ENCODE results near the gene NCKAP5. TPM values are rescaled to one million over a fixed set of nuclear protein-coding genes. Genes with fewer than 3 reads are reported as not detected.

NCKAP5 gene
- total and polyA plus RNA-seq, 11 donors = 0.51 to 10.5 (median 5.2) TPM

DNA sequence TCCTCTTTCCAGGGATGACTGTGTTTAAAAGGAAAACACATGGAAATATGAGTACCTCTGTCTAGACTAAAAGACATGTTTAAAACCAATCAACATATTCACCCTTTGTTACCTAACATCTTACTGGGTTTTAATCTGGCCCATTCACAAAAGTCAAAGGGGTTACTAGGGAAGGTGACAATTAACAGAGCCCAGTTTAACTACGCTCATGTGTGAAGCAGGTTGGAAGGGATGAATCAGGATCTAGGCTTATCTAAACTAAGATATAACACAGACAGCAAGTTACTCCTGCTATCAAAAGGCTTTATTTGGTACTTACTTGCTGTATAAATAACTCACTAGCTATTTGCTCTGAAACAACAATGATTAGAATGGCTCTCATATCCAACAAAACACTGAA, 337.0 kb downstream of the NCKAP5 start:
- no peak for TF ChIP-seq POLR2A (IDR thresholded peaks at IDR 0.05)
- TF ChIP-seq, protein P1, sequence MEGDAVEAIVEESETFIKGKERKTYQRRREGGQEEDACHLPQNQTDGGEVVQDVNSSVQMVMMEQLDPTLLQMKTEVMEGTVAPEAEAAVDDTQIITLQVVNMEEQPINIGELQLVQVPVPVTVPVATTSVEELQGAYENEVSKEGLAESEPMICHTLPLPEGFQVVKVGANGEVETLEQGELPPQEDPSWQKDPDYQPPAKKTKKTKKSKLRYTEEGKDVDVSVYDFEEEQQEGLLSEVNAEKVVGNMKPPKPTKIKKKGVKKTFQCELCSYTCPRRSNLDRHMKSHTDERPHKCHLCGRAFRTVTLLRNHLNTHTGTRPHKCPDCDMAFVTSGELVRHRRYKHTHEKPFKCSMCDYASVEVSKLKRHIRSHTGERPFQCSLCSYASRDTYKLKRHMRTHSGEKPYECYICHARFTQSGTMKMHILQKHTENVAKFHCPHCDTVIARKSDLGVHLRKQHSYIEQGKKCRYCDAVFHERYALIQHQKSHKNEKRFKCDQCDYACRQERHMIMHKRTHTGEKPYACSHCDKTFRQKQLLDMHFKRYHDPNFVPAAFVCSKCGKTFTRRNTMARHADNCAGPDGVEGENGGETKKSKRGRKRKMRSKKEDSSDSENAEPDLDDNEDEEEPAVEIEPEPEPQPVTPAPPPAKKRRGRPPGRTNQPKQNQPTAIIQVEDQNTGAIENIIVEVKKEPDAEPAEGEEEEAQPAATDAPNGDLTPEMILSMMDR (IDR thresholded peaks at IDR 0.05) = no peak
- intact Hi-C loops (cut with DNase I) = no loop called here
- WGBS, 4 donors = 35 to 59% (median 55%) methylated on average over 1 of the region's 1 CpG
- H3K36me3 ChIP-seq = no peaks in the 10 kb centered on the region
- DNase-seq (no peak), ATAC-seq (peak in 2 of 4 donors; percentile 29 to 65)
- H3K4me3 ChIP-seq = no peak overlapping the region
- no peaks in the 10 kb centered on the region for H3K27me3 ChIP-seq
- peaks cover 0 to 3% (median 0%) of the 10 kb centered on the region in 12 donors for H3K9me3 ChIP-seq
- H3K4me1 ChIP-seq = peaks cover 0 to 18% (median 0%) of the 10 kb centered on the region in 12 donors
- no peak overlapping the region for H3K27ac ChIP-seq

DNA sequence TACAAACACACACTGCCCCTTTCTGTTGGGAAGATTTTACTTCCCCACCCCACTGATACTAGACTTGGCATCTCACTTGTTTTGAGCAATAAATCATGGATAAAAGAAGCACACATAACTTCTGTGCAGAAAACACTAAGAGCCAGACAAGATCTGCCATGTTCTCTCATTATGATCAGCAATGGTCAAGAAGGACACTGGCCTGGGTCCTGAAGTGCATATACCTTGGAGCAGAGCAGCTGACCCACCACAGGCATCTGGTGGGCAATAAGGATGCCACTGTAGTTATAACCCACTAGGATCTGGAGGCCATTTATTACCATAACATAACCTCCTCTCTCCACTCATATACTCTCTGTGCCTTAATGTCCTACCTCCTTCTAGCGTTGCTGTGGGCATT, 338.3 kb downstream of the NCKAP5 start:
- DNase-seq = no peak
- H3K9me3 ChIP-seq = peaks cover 0 to 3% (median 0%) of the 10 kb centered on the region in 12 donors
- H3K27me3 ChIP-seq = no peaks in the 10 kb centered on the region
- intact Hi-C loops (cut with DNase I) = no loop called here
- no peak overlapping the region for H3K27ac ChIP-seq
- WGBS, 4 donors = 40 to 48% (median 44%) methylated on average over 1 of the region's 1 CpG
- no peak overlapping the region for H3K4me3 ChIP-seq
- no peaks in the 10 kb centered on the region for H3K36me3 ChIP-seq
- TF ChIP-seq, protein P1 (IDR thresholded peaks at IDR 0.05) = no peak
- TF ChIP-seq POLR2A (IDR thresholded peaks at IDR 0.05) = no peak
- ATAC-seq = no peak
- H3K4me1 ChIP-seq = peaks cover 0 to 18% (median 0%) of the 10 kb centered on the region in 12 donors

DNA sequence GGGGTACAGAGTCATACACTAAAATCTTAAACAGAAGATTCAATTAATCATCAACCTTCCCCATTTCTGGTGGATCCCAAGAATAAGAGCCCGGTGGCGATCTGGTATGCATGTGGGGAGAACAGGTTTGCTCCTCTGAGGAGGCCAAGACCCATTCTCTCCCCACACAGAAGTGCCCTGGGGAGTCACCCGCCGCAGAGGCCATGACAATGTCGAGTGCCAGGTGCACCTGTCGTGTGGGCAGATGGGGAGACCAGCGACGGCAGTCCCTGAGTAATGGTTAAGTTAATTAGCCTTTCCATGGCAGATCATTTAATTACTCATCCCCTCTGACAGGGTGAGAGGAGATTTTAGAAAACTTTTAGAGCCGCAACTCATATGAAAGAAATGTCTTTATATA, 345.0 kb downstream of the NCKAP5 start:
- 86 to 95% (median 92%) methylated on average over 9 of the region's 9 CpGs for WGBS, 4 donors

DNA sequence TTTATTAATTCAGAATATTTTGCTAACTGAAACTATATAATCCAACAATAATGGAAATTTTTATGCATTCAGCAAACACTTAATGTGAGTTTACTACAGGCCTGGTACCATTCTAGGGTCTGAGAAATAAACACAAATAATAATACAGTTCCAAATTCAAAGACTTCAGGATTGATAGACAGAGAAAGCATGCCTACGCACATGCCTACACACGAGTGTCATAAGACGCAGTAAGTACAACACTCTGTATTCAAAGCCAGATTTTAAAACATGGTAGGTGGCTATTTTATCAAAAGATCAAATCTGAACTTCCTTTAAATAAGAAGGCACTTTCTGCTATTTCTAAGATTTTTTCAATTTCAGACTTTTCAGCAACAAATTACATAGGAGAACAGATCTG, 346.9 kb downstream of the NCKAP5 start:
- ATAC-seq = no peak
- no peaks in the 10 kb centered on the region for H3K27me3 ChIP-seq
- 94 to 98% (median 95%) methylated on average over 3 of the region's 3 CpGs for WGBS, 4 donors
- H3K9me3 ChIP-seq = no peaks in the 10 kb centered on the region
- DNase-seq = no peak
- no peaks in the 10 kb centered on the region for H3K4me1 ChIP-seq
- intact Hi-C loops (cut with DNase I) = no loop called here
- H3K36me3 ChIP-seq = no peaks in the 10 kb centered on the region
- TF ChIP-seq POLR2A (IDR thresholded peaks at IDR 0.05) = no peak
- TF ChIP-seq, protein P1 (IDR thresholded peaks at IDR 0.05) = no peak
- no peak overlapping the region for H3K4me3 ChIP-seq
- H3K27ac ChIP-seq = no peak overlapping the region

More for the DNA sequence above, 345.0 kb downstream of the NCKAP5 start:
- Histone ChIP-seq H3K4me3 (no peak overlapping the region), H3K4me1 (no peaks in the 10 kb centered on the region), H3K36me3 (no peaks in the 10 kb centered on the region), H3K9me3 (no peaks in the 10 kb centered on the region), H3K27ac (no peak overlapping the region), H3K27me3 (no peaks in the 10 kb centered on the region)
- DNase-seq (no peak), ATAC-seq (no peak)
- intact Hi-C loops (cut with DNase I) = no loop called here
- TF ChIP-seq, protein P1 (IDR thresholded peaks at IDR 0.05) = no peak
- no peak for TF ChIP-seq POLR2A (IDR thresholded peaks at IDR 0.05)
